PC-9 (cell line): Measurements from ENCODE around the gene RHOA. TPM values are rescaled to one million over a fixed set of nuclear protein-coding genes. Genes with fewer than 3 reads are reported as not detected.
A peak's percentile ranks its signal among the peaks of the same experiment; 100 is the strongest.

ENCODE experiments used
- BruUV-seq: library from RNA; stranded (reverse); fragments of 400-500 nt; replicated peaks from 2 replicates; lab custom pipeline; 2021; lab: Mats Ljungman, UMichigan
- CTCF ChIA-PET: fragments of 300-600 bp; sonication (Branson Sonifier 250); formaldehyde crosslinking; loops from one replicate; lab custom pipeline; 2022; ENCODE audit warnings: antibody characterized with exemption; lab: Charles Lee
- POLR2A ChIA-PET: fragments of 300-600 bp; sonication (Branson Sonifier 250); formaldehyde crosslinking; loops from one replicate; lab custom pipeline; 2022; ENCODE audit warnings: antibody characterized with exemption; ENCODE audit not compliant: unreplicated experiment; lab: Charles Lee
- DNase-seq, 2 experiments: peaks; one replicate each; pipeline versions ENCODE4 v3.0.0 to v3.0.0-alpha.2; 2015 to 2022; ENCODE audit warnings: mixed read lengths in 1 of 2
- H2AFZ ChIP-seq: fragments of 200-600 bp; sonication (generic); 2 replicates; pipeline ENCODE4 v1.8.1; 2017; ENCODE audit warnings: antibody characterized with exemption
- H3F3A ChIP-seq: fragments of 200-600 bp; sonication (generic); 2 replicates; pipeline ENCODE4 v1.8.1; 2017; ENCODE audit warnings: antibody characterized with exemption, mild to moderate bottlenecking, low read depth; ENCODE audit not compliant: insufficient read depth
- H3K27ac ChIP-seq: fragments of 200-600 bp; sonication (generic); 2 replicates; pipeline ENCODE4 v1.6.1; 2016; ENCODE audit warnings: mixed run types
- H3K27me3 ChIP-seq: fragments of 200-600 bp; sonication (generic); 2 replicates; pipeline ENCODE4 v1.6.1; 2016; ENCODE audit warnings: low read depth, mixed run types; ENCODE audit not compliant: insufficient read depth
- H3K36me3 ChIP-seq: fragments of 200-600 bp; sonication (generic); 2 replicates; pipeline ENCODE4 v1.6.1; 2016; ENCODE audit warnings: low read depth, mixed run types
- H3K4me1 ChIP-seq: fragments of 200-600 bp; sonication (generic); replicated peaks from 2 replicates; pipeline ENCODE4 v1.6.1; 2016; ENCODE audit warnings: mixed run types; ENCODE audit not compliant: insufficient read depth
- H3K4me2 ChIP-seq: fragments of 200-600 bp; sonication (generic); 2 replicates; pipeline ENCODE4 v1.6.1; 2017; ENCODE audit warnings: mixed run types
- H3K4me3 ChIP-seq: fragments of 200-600 bp; sonication (generic); 2 replicates; pipeline ENCODE4 v1.6.1; 2016; ENCODE audit warnings: mixed run types
- H3K79me2 ChIP-seq: fragments of 200-600 bp; sonication (generic); 2 replicates; pipeline ENCODE4 v1.6.1; 2017; ENCODE audit warnings: low read depth, mixed run types
- H3K9me2 ChIP-seq: fragments of 200-600 bp; sonication (generic); 2 replicates; pipeline ENCODE4 v1.8.1; 2017; ENCODE audit warnings: mild to moderate bottlenecking; ENCODE audit not compliant: insufficient read depth
- H3K9me3 ChIP-seq: fragments of 200-600 bp; sonication (generic); 2 replicates; pipeline ENCODE4 v1.8.1; 2016; ENCODE audit warnings: low read depth; ENCODE audit not compliant: insufficient read depth
- H4K20me1 ChIP-seq: fragments of 200-600 bp; sonication (generic); 2 replicates; pipeline ENCODE4 v1.8.1; 2017; ENCODE audit not compliant: insufficient read depth
- CTCF ChIP-seq: fragments of 200-600 bp; sonication (generic); conservative IDR thresholded peaks from 2 replicates; pipeline ENCODE4 v1.6.1; 2017; ENCODE audit warnings: mixed run types, antibody characterized with exemption, mild to moderate bottlenecking, moderate library complexity
- EZH2 ChIP-seq: fragments of 200-600 bp; sonication (generic); IDR thresholded peaks from 2 replicates; pipeline ENCODE4 v1.8.0; 2017; ENCODE audit warnings: antibody characterized with exemption, low read depth
- intact Hi-C: fragments of 100-400 bp; cut with micrococcal nuclease; formaldehyde crosslinking; loops from one replicate; pipeline ENCODE4 v1.10.0; 2022; ENCODE audit not compliant: unreplicated experiment
- total RNA-seq: library from RNA; stranded (reverse); gene quantifications from 2 replicates; pipeline ENCODE4 v1.2.3, GENCODE V29; 2021

Gene RHOA
- total RNA-seq, 1 experiment from 2014 or later = 413 TPM

- DNase-seq = peak in 1 of 2 experiments; percentile 71
- CTCF ChIA-PET = interaction anchor here (0.6 kb wide), 2 partner anchors 65 to 1124 kb away, joined by 3 to 4 read pairs; no protein-coding TSS in a partner anchor
- Histone ChIP-seq H3K79me2 (peaks cover 81% of the 10 kb centered on the region), H3K9me2 (no peaks in the 10 kb centered on the region), H3K9me3 (no peaks in the 10 kb centered on the region), H2AFZ (no peak overlapping the region), H3K27me3 (no peaks in the 10 kb centered on the region), H3K27ac (0 out of 2 replicates have a peak overlapping the region, but pooled peaks have one; percentile 14), H4K20me1 (peaks cover 48% of the 10 kb centered on the region), H3K36me3 (0 out of 2 replicates have a peak, but pooled peaks cover 1% of the 10 kb centered on the region), H3K4me1 (no peaks in the 10 kb centered on the region), H3K4me3 (no peak overlapping the region), H3K4me2 (no peak overlapping the region), H3F3A (peaks cover 11% of the 10 kb centered on the region; the same call in 1 of the 2 replicates)
- TF ChIP-seq EZH2 (no peak), CTCF (no peak)
- intact Hi-C loops = no loop called here
- no TSS peak for BruUV-seq
- POLR2A ChIA-PET = interaction anchor here (0.6 kb wide), 1 partner anchor 66 kb away, joined by 5 read pairs; no protein-coding TSS in a partner anchor
Measured at GRCh38 chr3:49378249-49378895, 33.4 kb downstream of the RHOA start.

GRCh38 chr3:49377483-49377882 is 34.3 kb downstream of the RHOA start:
- Histone ChIP-seq H3K9me2 (no peaks in the 10 kb centered on the region), H3K4me2 (no peak overlapping the region), H3K79me2 (peaks cover 79% of the 10 kb centered on the region), H3K36me3 (0 out of 2 replicates have a peak, but pooled peaks cover 9% of the 10 kb centered on the region), H2AFZ (no peak overlapping the region), H3K27ac (no peak overlapping the region), H3K4me1 (no peaks in the 10 kb centered on the region), H3F3A (peaks cover 11% of the 10 kb centered on the region; the same call in 1 of the 2 replicates), H4K20me1 (peaks cover 44% of the 10 kb centered on the region), H3K9me3 (no peaks in the 10 kb centered on the region), H3K27me3 (no peaks in the 10 kb centered on the region), H3K4me3 (no peak overlapping the region)
- CTCF ChIA-PET = no interaction called here
- TF ChIP-seq CTCF = no peak
- no peak for TF ChIP-seq EZH2
- no peak for DNase-seq
- POLR2A ChIA-PET = no interaction called here
- intact Hi-C loops = no loop called here
- no TSS peak for BruUV-seq

GRCh38 chr3:49371946-49372345 is 39.8 kb downstream of the RHOA start:
- H3F3A ChIP-seq = peaks cover 3% of the 10 kb centered on the region; the same call in 1 of the 2 replicates
- DNase-seq = no peak
- BruUV-seq = no TSS peak
- no peak overlapping the region for H2AFZ ChIP-seq
- ChIA-PET POLR2A (no interaction called here), CTCF (no interaction called here)
- no peaks in the 10 kb centered on the region for H3K9me3 ChIP-seq
- no peaks in the 10 kb centered on the region for H3K9me2 ChIP-seq
- H3K79me2 ChIP-seq = peaks cover 47% of the 10 kb centered on the region
- H3K4me1 ChIP-seq = no peaks in the 10 kb centered on the region
- intact Hi-C loops = no loop called here
- no peak overlapping the region for H3K4me2 ChIP-seq
- no peak overlapping the region for H3K4me3 ChIP-seq
- TF ChIP-seq EZH2 (no peak), CTCF (no peak)
- H3K27me3 ChIP-seq = no peaks in the 10 kb centered on the region
- peaks cover 10% of the 10 kb centered on the region for H4K20me1 ChIP-seq
- H3K36me3 ChIP-seq = peaks cover 12% of the 10 kb centered on the region; the same call in 1 of the 2 replicates
- no peak overlapping the region for H3K27ac ChIP-seq
